ENCODE measurements around the gene TEX2. TPM values are rescaled to one million over a fixed set of nuclear protein-coding genes. Genes with fewer than 3 reads are reported as not detected.

The TEX2 gene
- total and polyA plus RNA-seq, 9 of the 15 experiments (the other 6 are each of a cell fraction or from before 2014, with no cell fraction given) = 4.1 to 27.6 (median 19.3) TPM

DNA sequence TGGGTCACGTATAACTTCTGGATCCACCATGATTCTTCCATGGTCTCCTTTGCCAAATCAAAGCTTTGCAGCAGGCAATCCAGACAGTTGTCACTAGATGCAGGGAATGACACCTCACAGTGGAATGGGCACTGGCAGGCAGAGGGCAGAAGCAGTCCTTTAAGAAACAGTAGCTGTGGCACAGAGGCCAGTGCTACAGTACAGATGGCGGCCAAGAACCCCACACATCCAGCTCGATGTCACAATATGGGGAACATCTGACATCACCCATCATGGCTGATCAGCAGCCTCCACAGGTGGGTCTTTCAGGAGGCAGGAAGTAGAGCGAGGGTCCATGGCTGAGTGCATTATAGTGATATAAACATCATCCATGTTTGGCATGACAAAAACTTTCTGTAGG is 114.4 kb downstream of the TEX2 start (continued):
- TF ChIP-seq, protein P1, sequence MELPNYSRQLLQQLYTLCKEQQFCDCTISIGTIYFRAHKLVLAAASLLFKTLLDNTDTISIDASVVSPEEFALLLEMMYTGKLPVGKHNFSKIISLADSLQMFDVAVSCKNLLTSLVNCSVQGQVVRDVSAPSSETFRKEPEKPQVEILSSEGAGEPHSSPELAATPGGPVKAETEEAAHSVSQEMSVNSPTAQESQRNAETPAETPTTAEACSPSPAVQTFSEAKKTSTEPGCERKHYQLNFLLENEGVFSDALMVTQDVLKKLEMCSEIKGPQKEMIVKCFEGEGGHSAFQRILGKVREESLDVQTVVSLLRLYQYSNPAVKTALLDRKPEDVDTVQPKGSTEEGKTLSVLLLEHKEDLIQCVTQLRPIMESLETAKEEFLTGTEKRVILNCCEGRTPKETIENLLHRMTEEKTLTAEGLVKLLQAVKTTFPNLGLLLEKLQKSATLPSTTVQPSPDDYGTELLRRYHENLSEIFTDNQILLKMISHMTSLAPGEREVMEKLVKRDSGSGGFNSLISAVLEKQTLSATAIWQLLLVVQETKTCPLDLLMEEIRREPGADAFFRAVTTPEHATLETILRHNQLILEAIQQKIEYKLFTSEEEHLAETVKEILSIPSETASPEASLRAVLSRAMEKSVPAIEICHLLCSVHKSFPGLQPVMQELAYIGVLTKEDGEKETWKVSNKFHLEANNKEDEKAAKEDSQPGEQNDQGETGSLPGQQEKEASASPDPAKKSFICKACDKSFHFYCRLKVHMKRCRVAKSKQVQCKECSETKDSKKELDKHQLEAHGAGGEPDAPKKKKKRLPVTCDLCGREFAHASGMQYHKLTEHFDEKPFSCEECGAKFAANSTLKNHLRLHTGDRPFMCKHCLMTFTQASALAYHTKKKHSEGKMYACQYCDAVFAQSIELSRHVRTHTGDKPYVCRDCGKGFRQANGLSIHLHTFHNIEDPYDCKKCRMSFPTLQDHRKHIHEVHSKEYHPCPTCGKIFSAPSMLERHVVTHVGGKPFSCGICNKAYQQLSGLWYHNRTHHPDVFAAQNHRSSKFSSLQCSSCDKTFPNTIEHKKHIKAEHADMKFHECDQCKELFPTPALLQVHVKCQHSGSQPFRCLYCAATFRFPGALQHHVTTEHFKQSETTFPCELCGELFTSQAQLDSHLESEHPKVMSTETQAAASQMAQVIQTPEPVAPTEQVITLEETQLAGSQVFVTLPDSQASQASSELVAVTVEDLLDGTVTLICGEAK (IDR thresholded peaks at IDR 0.05) = no peak
- TF ChIP-seq, protein P1 (CRISPR knock-in tag; IDR thresholded peaks at IDR 0.05) = no peak
- no peak for TF ChIP-seq GABPB2 (CRISPR knock-in tag; conservative IDR thresholded peaks at IDR 0.05)
